ENCODE data around the gene MIOS. TPM values are rescaled to one million over a fixed set of nuclear protein-coding genes. Genes with fewer than 3 reads are reported as not detected.
"Not testable (repeated sequence)": the region's sequence is repeated elsewhere in the genome, so short reads cannot be mapped to it uniquely, and the experiment has no call there.

The MIOS gene
- total RNA-seq, 4 donors from 2014 or later = 8.4 to 41.9 (median 26.1) TPM

GRCh38 chr7:7557252-7557651 is 9.4 kb upstream of the MIOS start:
- in situ Hi-C loops (cut with MboI; ENCODE audit: low pct_ligation_motif_present in 1 of 4, low pct_unique_long_range_greater_than_20kb in 1 of 4, low sequenced_read_pairs in 3 of 4) = loop anchor here in 1 of 4 donors (10.0 kb wide), 1 partner anchor 442 kb away; no protein-coding TSS in a partner anchor
- intact Hi-C loops (cut with DNase I; ENCODE audit: low total_unique reads) = no loop called here
- 91 to 96% methylated on average over 3 to 5 of the region's 5 CpGs for WGBS, 2 donors (ENCODE audit: low coverage in 1 of 2)

GRCh38 chr7:7561591-7561990 is 5.1 kb upstream of the MIOS start:
- in situ Hi-C loops (cut with MboI; ENCODE audit: low pct_ligation_motif_present in 1 of 4, low pct_unique_long_range_greater_than_20kb in 1 of 4, low sequenced_read_pairs in 3 of 4); DNase-seq; H3K27me3 ChIP-seq; H3K9me3 ChIP-seq; H3K4me3 ChIP-seq; H3K4me1 ChIP-seq; H3K36me3 ChIP-seq; intact Hi-C loops (cut with DNase I; ENCODE audit: low total_unique reads); H3K27ac ChIP-seq: not testable (repeated sequence)
- 94 to 97% methylated on average over 5 of the region's 5 CpGs for WGBS, 2 donors (ENCODE audit: low coverage in 1 of 2)

More at GRCh38 chr7:7557252-7557651, 9.4 kb upstream of the MIOS start:
- Histone ChIP-seq H3K9me3 (no peaks in the 10 kb centered on the region), H3K27ac (no peak overlapping the region), H3K4me1 (no peaks in the 10 kb centered on the region), H3K36me3 (peaks cover 0 to 4% (median 0%) of the 10 kb centered on the region in 4 donors), H3K4me3 (no peak overlapping the region), H3K27me3 (no peaks in the 10 kb centered on the region)
- no peak for DNase-seq
- TF ChIP-seq, protein P1, sequence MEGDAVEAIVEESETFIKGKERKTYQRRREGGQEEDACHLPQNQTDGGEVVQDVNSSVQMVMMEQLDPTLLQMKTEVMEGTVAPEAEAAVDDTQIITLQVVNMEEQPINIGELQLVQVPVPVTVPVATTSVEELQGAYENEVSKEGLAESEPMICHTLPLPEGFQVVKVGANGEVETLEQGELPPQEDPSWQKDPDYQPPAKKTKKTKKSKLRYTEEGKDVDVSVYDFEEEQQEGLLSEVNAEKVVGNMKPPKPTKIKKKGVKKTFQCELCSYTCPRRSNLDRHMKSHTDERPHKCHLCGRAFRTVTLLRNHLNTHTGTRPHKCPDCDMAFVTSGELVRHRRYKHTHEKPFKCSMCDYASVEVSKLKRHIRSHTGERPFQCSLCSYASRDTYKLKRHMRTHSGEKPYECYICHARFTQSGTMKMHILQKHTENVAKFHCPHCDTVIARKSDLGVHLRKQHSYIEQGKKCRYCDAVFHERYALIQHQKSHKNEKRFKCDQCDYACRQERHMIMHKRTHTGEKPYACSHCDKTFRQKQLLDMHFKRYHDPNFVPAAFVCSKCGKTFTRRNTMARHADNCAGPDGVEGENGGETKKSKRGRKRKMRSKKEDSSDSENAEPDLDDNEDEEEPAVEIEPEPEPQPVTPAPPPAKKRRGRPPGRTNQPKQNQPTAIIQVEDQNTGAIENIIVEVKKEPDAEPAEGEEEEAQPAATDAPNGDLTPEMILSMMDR (IDR thresholded peaks at IDR 0.05) = no peak
- TF ChIP-seq EP300 (IDR thresholded peaks at IDR 0.05; ENCODE audit: low read depth) (no peak), POLR2A (IDR thresholded peaks at IDR 0.05) (no peak), POLR2AphosphoS5 (IDR thresholded peaks at IDR 0.05) (no peak)

- WGBS, 2 donors (ENCODE audit: low coverage in 1 of 2) = 70 to 74% methylated on average over 3 of the region's 3 CpGs
- Histone ChIP-seq H3K36me3 (peaks cover 0 to 4% (median 0%) of the 10 kb centered on the region in 4 donors), H3K27ac (no peak overlapping the region), H3K4me3 (no peak overlapping the region), H3K27me3 (no peaks in the 10 kb centered on the region), H3K9me3 (no peaks in the 10 kb centered on the region), H3K4me1 (peaks cover 2 to 13% (median 7%) of the 10 kb centered on the region in 4 donors)
- in situ Hi-C loops (cut with MboI; ENCODE audit: low pct_ligation_motif_present in 1 of 4, low pct_unique_long_range_greater_than_20kb in 1 of 4, low sequenced_read_pairs in 3 of 4) = no loop called here
- TF ChIP-seq EP300 (IDR thresholded peaks at IDR 0.05; ENCODE audit: low read depth) (no peak), POLR2A (IDR thresholded peaks at IDR 0.05) (no peak), POLR2AphosphoS5 (IDR thresholded peaks at IDR 0.05) (no peak)
- TF ChIP-seq, protein P1 (IDR thresholded peaks at IDR 0.05) = no peak
- intact Hi-C loops (cut with DNase I; ENCODE audit: low total_unique reads) = no loop called here
- DNase-seq = no peak
Measured at GRCh38 chr7:7562736-7563135, 3.9 kb upstream of the MIOS start.

DNA sequence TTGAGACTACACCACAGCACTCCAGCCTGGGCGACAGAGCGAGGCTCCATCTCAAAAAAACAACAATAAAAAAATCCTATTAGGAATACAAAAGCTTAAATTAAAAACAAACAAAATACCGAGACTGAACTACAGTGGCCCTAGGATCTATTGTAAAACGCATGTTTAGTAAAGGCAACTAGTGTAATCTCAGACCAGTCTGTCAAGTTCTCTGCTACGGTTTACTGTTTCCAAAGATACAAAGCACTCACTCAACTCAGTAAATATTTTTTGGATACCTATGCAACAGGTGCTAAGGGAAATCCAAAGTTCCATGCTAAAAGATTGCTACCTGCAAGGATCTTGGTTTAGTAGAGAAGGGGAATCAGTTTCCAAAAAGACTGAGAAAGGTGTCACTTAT is 3.4 kb upstream of the MIOS start:
- H3K27ac ChIP-seq = no peak overlapping the region
- H3K9me3 ChIP-seq = no peaks in the 10 kb centered on the region
- intact Hi-C loops (cut with DNase I; ENCODE audit: low total_unique reads) (no loop called here), in situ Hi-C loops (cut with MboI; ENCODE audit: low pct_ligation_motif_present in 1 of 4, low pct_unique_long_range_greater_than_20kb in 1 of 4, low sequenced_read_pairs in 3 of 4) (no loop called here)
- TF ChIP-seq, protein P1 (IDR thresholded peaks at IDR 0.05) = no peak
- no peak overlapping the region for H3K4me3 ChIP-seq
- H3K4me1 ChIP-seq = peaks cover 7 to 19% (median 12%) of the 10 kb centered on the region in 4 donors
- WGBS, 2 donors (ENCODE audit: low coverage in 1 of 2) = 55 to 69% methylated on average over 2 to 5 of the region's 5 CpGs
- no peak for DNase-seq
- peaks cover 0 to 4% (median 0%) of the 10 kb centered on the region in 4 donors for H3K36me3 ChIP-seq
- H3K27me3 ChIP-seq = no peaks in the 10 kb centered on the region

DNA sequence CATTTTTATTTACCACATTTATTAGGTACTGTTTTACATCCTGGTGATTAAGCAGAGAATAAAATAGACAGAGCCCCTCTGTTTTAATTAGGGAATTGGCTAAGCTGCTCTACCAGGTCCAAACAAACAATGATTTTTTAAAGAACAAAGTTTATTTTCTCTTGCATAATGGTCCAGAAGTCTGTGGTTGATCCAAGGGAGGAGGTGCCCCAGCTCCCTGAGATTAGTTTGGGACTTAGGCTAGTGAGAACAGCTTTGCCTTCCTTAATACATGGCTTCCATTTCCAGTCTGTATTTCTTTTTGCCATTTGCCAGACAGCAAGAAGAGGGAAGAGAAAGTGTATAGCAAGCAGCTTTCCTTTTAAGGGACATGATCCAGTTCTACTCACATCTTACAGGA is 2.9 kb upstream of the MIOS start:
- no peak for TF ChIP-seq EP300 (IDR thresholded peaks at IDR 0.05; ENCODE audit: low read depth)
- TF ChIP-seq, protein P1 (IDR thresholded peaks at IDR 0.05) = no peak
- TF ChIP-seq POLR2AphosphoS5 (IDR thresholded peaks at IDR 0.05) = no peak
- no peak for TF ChIP-seq POLR2A (IDR thresholded peaks at IDR 0.05)
- Histone ChIP-seq H3K9me3 (no peaks in the 10 kb centered on the region), H3K4me3 (no peak overlapping the region), H3K27me3 (no peaks in the 10 kb centered on the region), H3K36me3 (peaks cover 0 to 4% (median 0%) of the 10 kb centered on the region in 4 donors), H3K27ac (no peak overlapping the region), H3K4me1 (peaks cover 12 to 24% (median 17%) of the 10 kb centered on the region in 4 donors)
- DNase-seq = no peak
- in situ Hi-C loops (cut with MboI; ENCODE audit: low pct_ligation_motif_present in 1 of 4, low pct_unique_long_range_greater_than_20kb in 1 of 4, low sequenced_read_pairs in 3 of 4) = no loop called here
- intact Hi-C loops (cut with DNase I; ENCODE audit: low total_unique reads) = no loop called here
